Fibroblast of skin of left quadriceps (primary cell): Measurements from ENCODE around the gene PDZRN3.
"Not testable (repeated sequence)": the region's sequence is repeated elsewhere in the genome, so short reads cannot be mapped to it uniquely, and the experiment has no call there.

ENCODE experiments used
- DNase-seq, 2 experiments: peaks; one replicate each; pipeline ENCODE4 v3.0.0-alpha.2; 2013; ENCODE audit warnings: low read depth in 2 of 2

PDZRN3 gene

GRCh38 chr3:73591286-73591800 lies 33.4 kb downstream of the PDZRN3 start:
- DNase-seq = no peak

GRCh38 chr3:73586628-73587027 lies 38.1 kb downstream of the PDZRN3 start:
- DNase-seq = no peak

- DNase-seq = no peak
Measured at GRCh38 chr3:73586190-73586589, 38.6 kb downstream of the PDZRN3 start.

GRCh38 chr3:73584873-73585272 lies 39.9 kb downstream of the PDZRN3 start:
- DNase-seq = no peak

GRCh38 chr3:73582535-73582934 lies 42.2 kb downstream of the PDZRN3 start:
- no peak for DNase-seq

- no peak for DNase-seq
Measured at GRCh38 chr3:73581134-73581846, 43.5 kb downstream of the PDZRN3 start.

- peak; percentile 87 to 90 for DNase-seq
Measured at GRCh38 chr3:73580343-73580742, 44.4 kb downstream of the PDZRN3 start.

GRCh38 chr3:73577704-73578103 lies 47.0 kb downstream of the PDZRN3 start:
- no peak for DNase-seq

GRCh38 chr3:73576999-73577461 lies 47.7 kb downstream of the PDZRN3 start:
- no peak for DNase-seq

- DNase-seq = no peak
Measured at GRCh38 chr3:73575953-73576352, 48.8 kb downstream of the PDZRN3 start.

- no peak for DNase-seq
Measured at GRCh38 chr3:73575519-73575918, 49.2 kb downstream of the PDZRN3 start.

GRCh38 chr3:73573204-73573603 lies 51.5 kb downstream of the PDZRN3 start:
- no peak for DNase-seq

GRCh38 chr3:73572368-73572767 lies 52.4 kb downstream of the PDZRN3 start:
- DNase-seq = no peak

GRCh38 chr3:73571238-73571794 lies 53.4 kb downstream of the PDZRN3 start:
- no peak for DNase-seq

GRCh38 chr3:73569246-73569760 lies 55.4 kb downstream of the PDZRN3 start:
- DNase-seq = no peak

GRCh38 chr3:73568371-73568862 lies 56.3 kb downstream of the PDZRN3 start:
- DNase-seq = no peak

GRCh38 chr3:73565374-73565773 lies 59.4 kb downstream of the PDZRN3 start:
- DNase-seq = not testable (repeated sequence)

- DNase-seq = peak; percentile 51
Measured at GRCh38 chr3:73563896-73564582, 60.7 kb downstream of the PDZRN3 start.

GRCh38 chr3:73561494-73561893 lies 63.2 kb downstream of the PDZRN3 start:
- no peak for DNase-seq

GRCh38 chr3:73559749-73560148 lies 65.0 kb downstream of the PDZRN3 start:
- DNase-seq = no peak

GRCh38 chr3:73558727-73559075 lies 66.0 kb downstream of the PDZRN3 start:
- DNase-seq = no peak

GRCh38 chr3:73557986-73558726 lies 66.6 kb downstream of the PDZRN3 start:
- DNase-seq = no peak
